ELF-1 (cell line): ENCODE data around the gene ODF2.
"Not testable (repeated sequence)": the region's sequence is repeated elsewhere in the genome, so short reads cannot be mapped to it uniquely, and the experiment has no call there.

Experiments
- DNase-seq: peaks from one replicate; pipeline ENCODE4 v3.0.0-alpha.2; 2016; ENCODE audit warnings: low read depth, low spot score

Gene ODF2

GRCh38 chr9:128423356-128423755, 32.5 kb upstream of the ODF2 start:
- DNase-seq: not testable (repeated sequence)

- DNase-seq: no peak
Measured at GRCh38 chr9:128424268-128424780, 31.5 kb upstream of the ODF2 start.

- DNase-seq: peak; percentile 36
Measured at GRCh38 chr9:128428644-128429512, 26.9 kb upstream of the ODF2 start.

- DNase-seq: no peak
Measured at GRCh38 chr9:128429513-128430086, 26.2 kb upstream of the ODF2 start.

- no peak for DNase-seq
Measured at GRCh38 chr9:128431207-128431606, 24.6 kb upstream of the ODF2 start.

GRCh38 chr9:128434340-128434739, 21.5 kb upstream of the ODF2 start:
- no peak for DNase-seq

- no peak for DNase-seq
Measured at GRCh38 chr9:128435611-128436010, 20.2 kb upstream of the ODF2 start.

GRCh38 chr9:128438343-128439109, 17.3 kb upstream of the ODF2 start:
- peak; percentile 92 for DNase-seq

- no peak for DNase-seq
Measured at GRCh38 chr9:128439273-128439672, 16.5 kb upstream of the ODF2 start.

- DNase-seq: no peak
Measured at GRCh38 chr9:128442150-128442549, 13.7 kb upstream of the ODF2 start.

GRCh38 chr9:128446505-128446904, 9.3 kb upstream of the ODF2 start:
- not testable (repeated sequence) for DNase-seq

GRCh38 chr9:128448746-128449145, 7.1 kb upstream of the ODF2 start:
- DNase-seq: no peak

- no peak for DNase-seq
Measured at GRCh38 chr9:128454991-128455390, 815 bp upstream of the ODF2 start.

GRCh38 chr9:128456613-128457061, 831 bp downstream of the ODF2 start:
- DNase-seq: peak; percentile 76

- peak; percentile 42 for DNase-seq
Measured at GRCh38 chr9:128457207-128457606, 1.4 kb downstream of the ODF2 start.

GRCh38 chr9:128459011-128459410, 3.2 kb downstream of the ODF2 start:
- DNase-seq: no peak

- no peak for DNase-seq
Measured at GRCh38 chr9:128469070-128469469, 13.3 kb downstream of the ODF2 start.

- no peak for DNase-seq
Measured at GRCh38 chr9:128470560-128470959, 14.8 kb downstream of the ODF2 start.

- DNase-seq: no peak
Measured at GRCh38 chr9:128473104-128473503, 17.3 kb downstream of the ODF2 start.

GRCh38 chr9:128475867-128476266, 20.1 kb downstream of the ODF2 start:
- DNase-seq: no peak

- DNase-seq: no peak
Measured at GRCh38 chr9:128479262-128479661, 23.5 kb downstream of the ODF2 start.

GRCh38 chr9:128481561-128481960, 25.8 kb downstream of the ODF2 start:
- DNase-seq: no peak
